GM12874 (cell line): ENCODE measurements around the gene P2RX2.

Experiments used
- TF ChIP-seq, protein P1 (sequence below): IDR thresholded peaks from 2 replicates; pipeline ENCODE4 v1.5.1; 2011; ENCODE audit warnings: low read depth, mild to moderate bottlenecking, control low read depth, low read length, moderate library complexity; ENCODE audit not compliant: insufficient read depth

The P2RX2 gene

DNA sequence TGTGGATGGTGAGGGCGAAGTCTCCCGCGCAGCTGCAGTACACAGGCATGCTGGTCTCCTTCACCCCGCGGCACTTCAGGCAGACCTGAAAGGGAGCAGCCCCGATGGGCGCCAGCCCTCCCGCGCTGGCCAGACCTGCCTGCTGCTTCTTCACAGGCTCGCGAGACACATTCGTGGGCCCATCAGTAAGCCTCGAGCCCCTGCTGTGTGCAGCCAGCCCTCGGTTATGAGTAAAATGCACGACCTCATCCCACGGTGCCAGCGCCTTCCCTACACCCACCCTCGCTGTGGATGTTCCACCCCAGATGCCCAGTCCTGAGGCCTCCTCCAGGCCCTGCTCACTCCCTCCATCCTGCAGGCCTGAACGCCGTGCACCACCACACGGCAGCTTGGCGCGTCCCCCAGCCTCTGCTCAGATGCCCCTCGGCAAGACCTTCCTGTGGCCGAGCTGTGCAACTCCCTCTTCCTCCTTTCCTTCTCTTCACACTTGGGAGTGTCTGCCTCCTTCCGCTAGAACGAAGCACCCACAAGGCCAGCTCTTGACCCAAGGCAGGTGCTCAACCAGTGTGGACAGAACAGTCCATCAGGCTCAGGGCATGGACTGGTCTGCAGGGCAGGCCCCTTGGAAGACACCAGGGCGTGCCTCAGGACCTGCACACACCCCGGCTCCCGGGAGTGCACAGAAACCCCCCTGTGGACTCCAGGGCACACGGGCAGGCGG, 6.5 kb downstream of the P2RX2 start:
- TF ChIP-seq, protein P1, sequence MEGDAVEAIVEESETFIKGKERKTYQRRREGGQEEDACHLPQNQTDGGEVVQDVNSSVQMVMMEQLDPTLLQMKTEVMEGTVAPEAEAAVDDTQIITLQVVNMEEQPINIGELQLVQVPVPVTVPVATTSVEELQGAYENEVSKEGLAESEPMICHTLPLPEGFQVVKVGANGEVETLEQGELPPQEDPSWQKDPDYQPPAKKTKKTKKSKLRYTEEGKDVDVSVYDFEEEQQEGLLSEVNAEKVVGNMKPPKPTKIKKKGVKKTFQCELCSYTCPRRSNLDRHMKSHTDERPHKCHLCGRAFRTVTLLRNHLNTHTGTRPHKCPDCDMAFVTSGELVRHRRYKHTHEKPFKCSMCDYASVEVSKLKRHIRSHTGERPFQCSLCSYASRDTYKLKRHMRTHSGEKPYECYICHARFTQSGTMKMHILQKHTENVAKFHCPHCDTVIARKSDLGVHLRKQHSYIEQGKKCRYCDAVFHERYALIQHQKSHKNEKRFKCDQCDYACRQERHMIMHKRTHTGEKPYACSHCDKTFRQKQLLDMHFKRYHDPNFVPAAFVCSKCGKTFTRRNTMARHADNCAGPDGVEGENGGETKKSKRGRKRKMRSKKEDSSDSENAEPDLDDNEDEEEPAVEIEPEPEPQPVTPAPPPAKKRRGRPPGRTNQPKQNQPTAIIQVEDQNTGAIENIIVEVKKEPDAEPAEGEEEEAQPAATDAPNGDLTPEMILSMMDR: no peak

DNA sequence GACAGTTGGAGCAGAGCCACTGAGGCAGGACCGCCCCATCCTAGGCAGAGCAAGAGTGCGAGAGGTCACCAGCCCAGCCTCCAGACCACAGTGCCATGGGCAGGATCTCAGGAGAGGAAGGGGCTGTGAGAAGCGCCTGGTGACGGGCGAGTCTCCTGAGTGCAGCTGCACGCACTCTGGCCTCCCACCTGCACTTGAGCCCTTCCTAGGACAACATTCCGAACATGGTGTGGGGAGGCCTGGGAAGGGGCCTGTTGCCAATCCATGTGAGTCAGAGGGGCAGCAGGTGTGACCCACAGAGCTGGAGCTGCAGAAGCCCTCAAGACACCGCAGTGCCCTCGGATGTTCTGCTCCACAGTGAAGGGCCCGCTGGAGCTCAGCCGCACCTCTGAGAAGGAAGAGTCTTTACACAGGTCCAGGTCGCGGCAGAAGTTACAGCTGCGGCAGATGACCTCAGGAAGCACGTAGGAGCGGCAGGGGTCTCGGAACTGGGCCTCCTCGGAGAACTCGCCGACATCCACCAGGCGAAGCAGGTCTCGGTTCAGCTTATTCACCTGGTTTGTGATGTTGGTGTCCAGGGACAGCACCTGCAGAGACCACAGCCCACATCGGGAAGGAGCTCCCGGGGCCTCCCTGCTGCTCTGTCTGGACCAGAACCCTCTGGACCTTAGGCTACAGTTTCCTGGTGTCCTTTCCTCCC, 7.3 kb downstream of the P2RX2 start:
- TF ChIP-seq, protein P1: no peak

DNA sequence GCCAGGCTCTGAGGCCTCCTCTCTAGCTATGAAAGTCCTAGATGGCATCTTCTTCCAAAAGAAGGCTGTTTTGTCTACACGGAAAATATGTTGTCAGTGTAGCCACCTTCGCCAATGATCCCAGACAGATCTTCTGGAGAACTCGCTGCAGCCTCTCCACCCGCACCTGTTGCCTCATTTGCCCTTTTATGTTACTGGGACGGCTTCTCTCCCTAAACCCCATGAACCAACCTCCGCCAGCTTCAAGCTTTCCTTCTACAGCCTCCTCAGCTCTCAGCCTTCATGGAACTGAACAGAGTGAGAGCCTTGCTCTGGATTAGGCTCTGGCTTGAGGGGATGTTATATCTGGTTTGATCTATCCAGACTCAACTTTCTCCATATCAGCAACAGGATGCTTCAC, 10.8 kb downstream of the P2RX2 start:
- TF ChIP-seq, protein P1: no peak

DNA sequence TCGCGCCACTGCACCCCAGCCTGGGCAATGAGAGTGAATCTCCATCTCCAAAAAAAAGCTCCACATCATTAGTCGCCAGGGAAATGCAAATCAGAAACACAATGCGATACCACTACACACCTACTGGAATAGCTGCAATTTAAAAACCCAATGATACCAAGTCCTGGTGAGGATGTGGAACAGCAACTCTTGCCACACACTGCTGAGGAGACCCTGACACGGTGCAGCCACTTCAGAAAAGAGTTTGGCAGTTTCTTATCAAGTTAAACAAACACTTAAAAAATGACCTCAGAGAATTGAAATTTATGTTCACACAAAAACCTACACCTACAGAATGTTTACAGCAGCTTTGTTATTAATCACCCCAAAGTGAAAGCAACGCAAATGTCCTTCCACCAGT, 12.1 kb downstream of the P2RX2 start:
- TF ChIP-seq, protein P1: no peak

DNA sequence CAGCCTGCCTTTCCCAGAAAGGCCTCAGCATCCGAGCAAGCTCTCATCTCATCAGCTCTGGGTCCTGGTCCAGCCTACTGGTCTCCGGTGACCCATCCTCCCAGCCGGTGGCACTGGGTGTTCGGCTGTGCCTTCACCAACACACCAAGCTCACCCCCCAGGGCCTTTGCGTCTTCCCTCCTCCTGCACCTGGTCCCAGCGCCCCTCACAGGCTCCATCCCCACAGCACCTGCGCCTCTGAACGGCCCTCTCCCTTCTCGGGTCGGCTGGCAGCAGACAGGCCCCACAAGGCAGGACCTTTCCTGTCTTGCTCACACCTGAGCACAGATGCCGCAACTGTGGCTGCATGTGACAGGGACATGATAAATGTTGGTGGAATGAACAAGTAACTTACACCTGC, 13.1 kb downstream of the P2RX2 start:
- TF ChIP-seq, protein P1: no peak

DNA sequence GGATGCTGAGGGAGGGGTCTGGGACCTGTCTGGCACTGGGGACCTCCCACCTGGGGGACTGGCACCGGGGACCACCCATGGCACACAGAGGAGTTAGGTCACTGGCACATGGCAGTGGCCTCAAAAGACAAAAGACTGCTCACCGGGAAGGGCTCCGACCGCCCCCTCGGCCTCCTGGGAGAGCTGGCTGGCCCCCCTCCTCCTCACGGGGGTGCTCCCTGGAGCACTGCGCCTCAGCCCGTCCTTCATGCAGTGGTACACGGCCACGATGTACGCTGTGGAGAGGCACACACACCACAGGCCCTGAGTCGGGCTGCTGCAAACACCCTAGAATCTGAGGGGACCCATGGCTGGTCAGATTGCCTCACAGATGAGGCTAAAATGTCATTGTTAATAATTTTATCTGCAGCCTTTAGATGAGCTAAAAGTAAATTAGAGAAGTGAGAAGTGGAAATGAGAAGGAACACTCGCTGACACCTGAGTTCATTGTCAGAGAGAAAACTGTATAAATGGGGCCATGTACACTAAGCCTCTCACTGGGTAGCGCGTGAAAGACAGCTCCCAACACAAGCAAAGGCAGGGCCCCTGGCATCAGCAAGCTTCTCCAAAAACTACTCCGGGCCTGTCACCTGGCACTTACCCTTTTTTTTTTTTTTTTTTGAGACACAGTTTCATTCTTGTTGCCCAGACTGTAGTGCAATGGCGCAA, 14.1 kb downstream of the P2RX2 start:
- TF ChIP-seq, protein P1: no peak

DNA sequence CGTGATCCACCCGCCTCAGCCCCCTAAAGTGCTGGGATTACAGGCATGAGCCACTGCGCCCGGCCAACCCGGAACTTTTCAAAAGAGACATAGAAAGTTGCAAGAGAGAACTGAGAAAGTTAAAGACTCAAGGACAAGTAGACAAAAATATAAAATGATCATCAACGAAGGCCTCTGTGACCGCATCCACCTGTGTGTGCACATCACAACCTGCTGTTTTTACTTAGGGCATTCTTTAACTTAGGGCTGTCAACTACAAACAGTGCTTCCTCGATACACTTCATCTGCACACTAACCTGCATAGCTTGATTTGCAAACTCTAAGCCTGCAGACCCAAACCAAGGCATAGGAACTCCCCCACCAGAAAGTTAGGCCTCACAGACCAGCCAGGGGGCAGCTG, 14.8 kb downstream of the P2RX2 start:
- TF ChIP-seq, protein P1: no peak
